Stimulated activated naive B cell treated with anti-CD40 and anti-IgM and Interleukin-4, amounts not matched to agents 10 μg/mL and 1 μg/mL and 100 μg/mL, for 72 hours (primary cell): Measurements from ENCODE around the gene KIAA1217.
"Not testable (repeated sequence)": the region's sequence is repeated elsewhere in the genome, so short reads cannot be mapped to it uniquely, and the experiment has no call there.

Source experiments
- ATAC-seq, 2 donors: fragments of 150-1000 bp; cut with Tn5 transposase; replicated peaks; 2 replicates each; pipeline ENCODE4 v1.10.0; 2021; ENCODE audit warnings: moderate library complexity in 1 of 2
- DNase-seq: peaks from one replicate; pipeline ENCODE4 v3.0.0; 2021
- H3K27ac Mint-ChIP-seq: one replicate; pipeline ENCODE4 v1.8.0; 2022; ENCODE audit warnings: mild to moderate bottlenecking, mixed read lengths
- H3K27me3 Mint-ChIP-seq, 2 donors: one replicate each; pipeline ENCODE4 v1.8.0; 2022; ENCODE audit warnings: mixed read lengths in 2 of 2
- H3K36me3 Mint-ChIP-seq, 2 donors: one replicate each; pipeline ENCODE4 v1.8.0; 2022; ENCODE audit warnings: mixed read lengths in 2 of 2, mild to moderate bottlenecking in 1 of 2
- H3K4me1 Mint-ChIP-seq, 2 donors: one replicate each; pipeline ENCODE4 v1.8.0; 2022; ENCODE audit warnings: mixed read lengths in 2 of 2, mild to moderate bottlenecking in 1 of 2
- H3K4me3 Mint-ChIP-seq, 2 donors: one replicate each; pipeline ENCODE4 v1.8.0; 2022; ENCODE audit warnings: mild to moderate bottlenecking in 2 of 2, mixed read lengths in 2 of 2, moderate library complexity in 1 of 2
- H3K9me3 Mint-ChIP-seq, 2 donors: one replicate each; pipeline ENCODE4 v1.8.0; 2022; ENCODE audit warnings: mixed read lengths in 2 of 2, mild to moderate bottlenecking in 1 of 2

The KIAA1217 gene

DNA sequence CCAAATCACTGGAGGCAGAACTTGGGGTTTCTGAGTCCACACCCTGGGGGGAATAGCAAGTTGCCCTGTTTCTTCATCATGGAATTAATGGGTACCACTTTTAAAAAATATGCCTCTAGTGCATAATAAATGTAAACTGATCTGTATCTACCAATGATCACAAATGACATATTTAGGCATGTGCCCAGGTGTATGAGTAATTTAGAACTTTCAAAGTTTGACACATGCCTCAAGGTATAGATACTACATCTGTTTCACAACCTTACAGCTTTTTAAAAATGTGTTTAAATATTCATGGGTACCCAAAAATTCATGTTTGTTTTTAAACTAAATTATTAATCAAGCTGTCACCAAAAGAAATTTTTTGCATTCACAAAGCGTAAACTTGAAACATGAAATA is 226.0 kb downstream of the KIAA1217 start:
- H3K9me3 Mint-ChIP-seq, result peaks cover 0 to 5% of the 10 kb centered on the region in 2 donors
- DNase-seq (no peak), ATAC-seq (no peak)
- H3K36me3 Mint-ChIP-seq, result no peaks in the 10 kb centered on the region
- H3K27me3 Mint-ChIP-seq, result no peaks in the 10 kb centered on the region
- H3K4me3 Mint-ChIP-seq, result no peak overlapping the region
- H3K4me1 Mint-ChIP-seq, result no peaks in the 10 kb centered on the region
- no peak overlapping the region for H3K27ac Mint-ChIP-seq

DNA sequence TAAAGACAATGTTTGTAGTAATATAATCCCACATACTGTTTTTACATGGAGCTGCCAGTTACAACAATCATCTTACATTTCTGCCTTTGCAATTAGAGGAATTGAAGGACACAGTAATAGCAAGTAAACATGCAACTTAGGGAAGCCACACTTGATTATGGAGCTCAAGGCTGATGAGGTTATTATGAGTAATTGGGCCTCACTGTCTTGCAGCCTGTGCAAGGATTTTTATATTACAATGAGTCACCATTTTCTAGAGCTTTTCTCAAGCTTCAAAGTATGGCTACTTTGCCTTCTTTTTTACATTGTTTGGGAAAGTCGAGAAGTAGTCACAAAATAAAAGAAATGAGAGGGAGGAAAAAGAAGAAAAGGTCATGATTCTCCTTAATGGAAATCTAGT is 226.4 kb downstream of the KIAA1217 start:
- DNase-seq, result no peak
- Mint-ChIP-seq H3K4me3 (no peak overlapping the region), H3K9me3 (peaks cover 0 to 5% of the 10 kb centered on the region in 2 donors), H3K27ac (no peak overlapping the region), H3K27me3 (no peaks in the 10 kb centered on the region), H3K4me1 (no peaks in the 10 kb centered on the region), H3K36me3 (no peaks in the 10 kb centered on the region)
- no peak for ATAC-seq

DNA sequence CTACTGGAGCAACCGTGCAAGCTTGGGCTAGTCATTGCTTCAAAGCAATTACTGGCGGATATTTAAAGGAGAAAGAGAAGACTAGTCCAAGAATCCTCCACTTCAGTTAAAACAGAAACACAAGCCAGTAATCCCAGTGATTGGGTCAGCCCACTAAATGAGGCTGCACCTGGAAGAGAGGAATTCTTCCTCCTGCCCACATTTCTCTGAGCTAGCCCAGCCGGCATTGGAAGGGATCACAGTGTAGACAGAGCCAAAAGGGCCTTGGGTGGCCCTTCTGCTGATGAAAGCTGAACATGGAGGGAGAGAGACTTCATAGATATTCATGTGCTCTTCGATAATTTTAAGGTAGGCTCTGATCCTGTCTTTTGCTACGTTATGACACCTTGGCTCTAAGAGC is 228.4 kb downstream of the KIAA1217 start:
- DNase-seq, result no peak
- Mint-ChIP-seq H3K4me3 (no peak overlapping the region), H3K4me1 (no peaks in the 10 kb centered on the region), H3K9me3 (peaks cover 0 to 5% of the 10 kb centered on the region in 2 donors), H3K27ac (no peak overlapping the region), H3K27me3 (no peaks in the 10 kb centered on the region), H3K36me3 (no peaks in the 10 kb centered on the region)
- no peak for ATAC-seq

DNA sequence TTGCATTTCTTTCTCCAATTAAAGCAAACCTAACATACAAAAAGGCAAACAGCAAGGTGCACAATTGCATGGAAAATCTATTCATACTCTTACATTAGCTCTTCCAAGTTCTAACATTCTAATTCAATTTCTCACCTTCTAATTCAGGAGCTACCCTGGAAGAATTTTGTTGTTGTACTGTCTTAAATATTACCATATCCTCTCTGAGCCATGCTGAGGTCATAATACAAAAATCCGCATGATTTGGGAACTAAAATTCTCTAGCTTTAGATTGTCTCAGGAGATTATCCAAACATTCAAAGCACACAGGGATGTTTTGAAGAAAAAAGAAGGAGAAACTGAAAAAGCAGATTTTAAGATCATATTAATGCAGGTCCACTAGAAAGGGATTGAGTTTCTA is 229.9 kb downstream of the KIAA1217 start:
- H3K4me3 Mint-ChIP-seq, result no peak overlapping the region
- H3K36me3 Mint-ChIP-seq, result no peaks in the 10 kb centered on the region
- peaks cover 0 to 5% of the 10 kb centered on the region in 2 donors for H3K9me3 Mint-ChIP-seq
- H3K27ac Mint-ChIP-seq, result no peak overlapping the region
- no peaks in the 10 kb centered on the region for H3K27me3 Mint-ChIP-seq
- ATAC-seq, result no peak
- no peak for DNase-seq
- H3K4me1 Mint-ChIP-seq, result no peaks in the 10 kb centered on the region

DNA sequence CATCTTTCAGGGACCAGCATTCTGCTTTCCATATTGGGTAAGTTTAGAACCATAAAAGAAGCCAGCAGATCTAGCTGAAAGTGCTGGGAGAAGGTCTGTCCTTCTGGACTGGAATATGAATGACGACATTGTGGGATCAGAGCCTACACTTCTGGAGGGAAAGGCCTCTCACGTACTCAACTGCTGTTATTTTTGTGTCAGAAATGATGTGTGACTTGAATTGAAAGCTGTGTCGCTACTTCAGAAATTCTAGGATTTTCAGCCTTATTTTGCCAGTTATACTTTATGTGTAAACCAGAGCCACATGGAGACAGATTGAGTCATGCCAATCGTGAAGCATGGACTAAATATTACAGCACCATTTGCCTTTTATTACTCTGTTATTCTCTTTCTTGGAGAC is 231.0 kb downstream of the KIAA1217 start:
- no peak overlapping the region for H3K27ac Mint-ChIP-seq
- H3K9me3 Mint-ChIP-seq, result peaks cover 0 to 1% of the 10 kb centered on the region in 2 donors
- H3K4me1 Mint-ChIP-seq, result no peaks in the 10 kb centered on the region
- ATAC-seq (no peak), DNase-seq (no peak)
- H3K36me3 Mint-ChIP-seq, result no peaks in the 10 kb centered on the region
- H3K27me3 Mint-ChIP-seq, result no peaks in the 10 kb centered on the region
- no peak overlapping the region for H3K4me3 Mint-ChIP-seq

DNA sequence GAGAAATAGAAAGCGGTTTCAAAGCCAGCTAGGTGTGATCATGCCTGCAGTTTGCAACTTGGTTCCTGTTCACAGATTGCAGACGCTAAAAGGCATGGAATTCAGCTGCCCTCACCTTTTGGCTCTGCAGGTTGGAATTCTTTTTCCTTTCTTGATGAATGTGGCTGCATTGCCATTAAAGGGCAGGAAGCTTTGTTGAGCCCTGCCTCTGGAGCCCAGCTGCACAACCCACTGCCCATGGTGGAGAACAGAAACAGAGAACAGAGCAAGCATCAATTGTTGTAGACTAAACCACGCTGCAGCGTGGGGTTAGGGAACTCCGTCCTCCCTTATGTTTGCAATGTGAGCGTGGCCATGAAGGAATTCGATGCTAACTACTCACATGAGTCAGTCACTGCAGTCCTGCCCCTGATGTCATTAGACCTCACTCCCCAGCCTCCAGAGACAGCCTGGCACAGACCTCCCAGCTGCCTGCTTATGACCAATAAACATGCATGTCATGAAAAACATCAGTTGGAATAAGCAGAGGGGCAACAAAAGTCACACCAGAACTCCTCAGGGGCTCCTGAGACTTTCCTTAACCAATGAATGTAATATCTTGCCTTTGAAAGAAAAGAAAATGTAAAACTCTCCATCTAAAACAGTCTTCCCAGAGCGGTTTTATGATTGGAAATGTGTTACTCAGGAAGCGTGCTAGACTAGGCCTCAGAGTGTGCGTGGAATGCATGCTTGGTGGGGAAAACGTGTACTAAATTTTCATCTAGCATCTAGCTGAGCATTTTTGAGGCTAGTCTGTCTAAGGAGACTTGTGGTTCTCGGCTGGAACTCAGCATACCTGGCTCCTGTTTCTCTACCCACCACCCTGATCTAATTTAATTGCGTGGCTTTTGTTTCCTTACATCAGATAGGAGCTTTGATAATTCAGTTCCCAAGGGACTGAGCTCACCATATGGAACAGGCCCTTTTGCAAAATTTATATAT is 232.2 kb downstream of the KIAA1217 start:
- H3K27me3 Mint-ChIP-seq, result no peaks in the 10 kb centered on the region
- H3K27ac Mint-ChIP-seq, result no peak overlapping the region
- no peak overlapping the region for H3K4me3 Mint-ChIP-seq
- no peaks in the 10 kb centered on the region for H3K36me3 Mint-ChIP-seq
- no peak for DNase-seq
- H3K9me3 Mint-ChIP-seq, result peaks cover 0 to 1% of the 10 kb centered on the region in 2 donors
- no peaks in the 10 kb centered on the region for H3K4me1 Mint-ChIP-seq
- ATAC-seq, result no peak

GRCh38 chr10:24442234-24442633 is 233.3 kb downstream of the KIAA1217 start:
- Mint-ChIP-seq H3K36me3 (no peaks in the 10 kb centered on the region), H3K27ac (no peak overlapping the region), H3K4me3 (no peak overlapping the region), H3K9me3 (no peaks in the 10 kb centered on the region), H3K4me1 (no peaks in the 10 kb centered on the region), H3K27me3 (no peaks in the 10 kb centered on the region)
- DNase-seq (no peak), ATAC-seq (no peak)

DNA sequence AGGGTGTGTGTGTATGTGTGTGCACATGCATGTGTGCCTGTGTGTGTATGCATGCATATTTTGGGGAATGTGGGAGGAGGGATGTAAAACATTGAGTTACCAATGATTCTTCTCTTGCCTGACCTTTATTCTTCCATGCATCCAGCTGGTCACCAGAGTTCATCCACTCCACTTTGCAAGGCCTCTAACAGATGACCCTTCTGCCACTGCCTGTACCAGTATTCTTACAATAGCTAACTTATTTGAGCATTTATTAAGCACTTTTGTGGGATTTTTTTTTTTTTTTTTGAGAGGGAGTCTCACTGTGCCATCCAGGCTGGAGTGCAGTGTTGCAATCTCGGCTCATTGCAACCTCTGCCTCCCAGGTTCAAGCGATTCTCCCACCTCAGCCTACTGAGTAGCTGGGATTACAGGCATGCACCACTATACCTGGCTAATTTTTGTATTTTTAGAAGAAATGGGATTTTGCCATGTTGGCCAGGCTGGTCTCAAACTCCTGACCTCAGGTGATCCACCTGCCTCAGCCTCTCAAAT is 233.8 kb downstream of the KIAA1217 start:
- H3K9me3 Mint-ChIP-seq, DNase-seq, H3K27me3 Mint-ChIP-seq, H3K4me3 Mint-ChIP-seq, ATAC-seq, H3K36me3 Mint-ChIP-seq, H3K4me1 Mint-ChIP-seq, H3K27ac Mint-ChIP-seq: not testable (repeated sequence)

DNA sequence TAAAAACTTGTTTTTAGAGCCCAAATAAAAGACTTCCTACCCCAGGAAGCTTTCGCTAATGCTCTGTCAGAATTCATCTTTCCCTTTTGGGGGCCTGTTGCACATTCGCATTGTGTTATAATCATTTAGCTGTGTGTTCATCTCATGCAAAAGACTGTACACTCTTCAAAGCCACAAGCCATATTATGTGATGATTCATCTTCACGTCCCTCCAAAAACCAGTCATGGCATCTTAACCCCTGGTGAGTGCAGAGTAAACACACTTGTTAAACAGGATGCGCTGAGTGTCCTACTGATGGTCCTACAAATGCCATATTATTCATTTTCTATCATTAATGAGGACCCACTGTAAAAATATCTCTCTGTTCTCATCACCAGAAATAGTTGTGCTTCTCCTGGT is 235.4 kb downstream of the KIAA1217 start:
- Mint-ChIP-seq H3K27me3 (no peaks in the 10 kb centered on the region), H3K4me3 (no peak overlapping the region), H3K27ac (no peak overlapping the region), H3K4me1 (no peaks in the 10 kb centered on the region), H3K9me3 (peaks cover 0 to 3% of the 10 kb centered on the region in 2 donors), H3K36me3 (no peaks in the 10 kb centered on the region)
- ATAC-seq (no peak), DNase-seq (no peak)

- DNase-seq, H3K9me3 Mint-ChIP-seq, H3K27ac Mint-ChIP-seq, H3K4me1 Mint-ChIP-seq, H3K4me3 Mint-ChIP-seq, H3K36me3 Mint-ChIP-seq, H3K27me3 Mint-ChIP-seq, ATAC-seq: not testable (repeated sequence)
Observed at GRCh38 chr10:24445958-24446357, 237.0 kb downstream of the KIAA1217 start.

DNA sequence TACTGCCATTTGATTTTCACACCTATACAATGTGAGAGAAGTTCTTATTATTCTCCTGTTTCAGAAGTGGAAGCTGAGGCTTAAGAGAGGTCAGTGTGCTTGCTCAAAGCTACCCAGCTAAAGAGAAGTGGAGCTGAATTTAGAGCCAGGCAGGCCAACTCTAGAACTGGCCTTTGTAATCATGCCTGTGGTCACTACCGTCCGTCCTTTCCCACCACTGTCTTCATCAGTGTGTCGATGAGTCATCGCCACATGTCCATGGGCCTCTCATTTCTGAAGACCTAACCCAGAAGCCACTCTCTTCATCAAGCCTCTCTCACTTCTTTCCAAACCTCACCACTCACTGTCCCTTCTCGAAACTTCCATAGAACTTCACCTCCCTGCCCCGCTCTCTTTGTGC is 237.8 kb downstream of the KIAA1217 start:
- Mint-ChIP-seq H3K4me1 (no peaks in the 10 kb centered on the region), H3K27ac (no peak overlapping the region), H3K9me3 (peaks cover 0 to 3% of the 10 kb centered on the region in 2 donors), H3K36me3 (no peaks in the 10 kb centered on the region), H3K4me3 (no peak overlapping the region), H3K27me3 (peaks cover 0 to 3% of the 10 kb centered on the region in 2 donors)
- no peak for ATAC-seq
- no peak for DNase-seq

- H3K27me3 Mint-ChIP-seq, result peaks cover 0 to 3% of the 10 kb centered on the region in 2 donors
- no peak overlapping the region for H3K27ac Mint-ChIP-seq
- no peak overlapping the region for H3K4me3 Mint-ChIP-seq
- H3K9me3 Mint-ChIP-seq, result peaks cover 0 to 3% of the 10 kb centered on the region in 2 donors
- no peaks in the 10 kb centered on the region for H3K4me1 Mint-ChIP-seq
- ATAC-seq, result no peak
- no peaks in the 10 kb centered on the region for H3K36me3 Mint-ChIP-seq
- DNase-seq, result no peak
Observed at GRCh38 chr10:24448351-24448999, 239.5 kb downstream of the KIAA1217 start.

GRCh38 chr10:24449321-24449740 is 240.4 kb downstream of the KIAA1217 start:
- H3K9me3 Mint-ChIP-seq, result peaks cover 0 to 3% of the 10 kb centered on the region in 2 donors
- no peak for DNase-seq
- ATAC-seq, result no peak
- no peaks in the 10 kb centered on the region for H3K4me1 Mint-ChIP-seq
- no peaks in the 10 kb centered on the region for H3K36me3 Mint-ChIP-seq
- H3K4me3 Mint-ChIP-seq, result no peak overlapping the region
- H3K27ac Mint-ChIP-seq, result no peak overlapping the region
- peaks cover 0 to 3% of the 10 kb centered on the region in 2 donors for H3K27me3 Mint-ChIP-seq

DNA sequence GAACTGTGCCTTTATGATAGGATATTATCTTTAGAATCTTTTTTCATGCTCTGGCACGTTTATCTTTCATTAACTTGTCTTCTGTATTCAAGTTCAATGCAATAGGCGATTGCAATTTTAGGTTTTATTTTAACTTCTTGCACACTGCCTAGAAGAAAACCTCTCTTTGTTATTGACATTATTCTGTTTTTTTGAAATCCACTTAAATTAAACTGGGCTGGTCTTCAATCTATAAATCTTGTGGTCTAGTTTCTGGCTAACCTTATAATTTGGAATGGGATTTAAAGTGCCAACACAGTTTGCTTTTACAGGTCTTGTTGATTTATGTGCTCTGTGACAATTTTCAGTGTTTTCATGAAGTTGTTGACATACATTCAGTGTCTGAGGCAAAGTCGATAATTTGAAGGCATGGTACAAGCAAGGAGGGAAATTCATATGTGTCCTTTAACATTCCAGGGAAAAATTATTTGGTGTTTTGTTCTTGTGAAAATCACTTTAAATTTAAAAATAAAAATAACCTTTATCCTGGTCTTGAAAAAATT is 240.9 kb downstream of the KIAA1217 start:
- Mint-ChIP-seq H3K27me3 (peaks cover 0 to 3% of the 10 kb centered on the region in 2 donors), H3K4me3 (no peak overlapping the region), H3K27ac (no peak overlapping the region), H3K9me3 (peaks cover 0 to 3% of the 10 kb centered on the region in 2 donors), H3K36me3 (no peaks in the 10 kb centered on the region), H3K4me1 (no peaks in the 10 kb centered on the region)
- ATAC-seq, result no peak
- no peak for DNase-seq
